B cell (primary cell): ENCODE data around the gene SMYD2. TPM values are rescaled to one million over a fixed set of nuclear protein-coding genes. Genes with fewer than 3 reads are reported as not detected.

Source experiments
- ATAC-seq: fragments of 200-7000 bp; cut with Tn5 transposase; one replicate; pipeline ENCODE4 v1.10.0; 2021; ENCODE audit warnings: low read depth, mild to moderate bottlenecking, moderate number of reproducible peaks, moderate library complexity
- CTCF ChIA-PET: fragments of 350-600 bp; sonication (Branson Sonifier 250); formaldehyde crosslinking; loops from one replicate; lab custom pipeline; 2021; ENCODE audit warnings: antibody characterized with exemption, inconsistent platforms; lab: Charles Lee
- POLR2A ChIA-PET: fragments of 350-600 bp; sonication (Branson Sonifier 250); formaldehyde crosslinking; loops from one replicate; lab custom pipeline; 2021; ENCODE audit warnings: antibody characterized with exemption; lab: Charles Lee
- DNase-seq: peaks from one replicate; pipeline ENCODE4 v3.0.0; 2013
- H2AFZ ChIP-seq: 2 replicates; pipeline ENCODE4 v1.6.1; 2012; ENCODE audit warnings: mild to moderate bottlenecking, low read depth, low read length; ENCODE audit not compliant: insufficient read depth, poor library complexity, severe bottlenecking
- H3K27ac ChIP-seq, 2 donors: 1 replicate in 1 of 2; 2 replicates in 1 of 2; pipeline ENCODE4 v1.5.1; 2012 to 2013; ENCODE audit warnings: low read length in 2 of 2, mild to moderate bottlenecking in 2 of 2, moderate library complexity in 1 of 2
- H3K27me3 ChIP-seq, 4 experiments: fragments of 200-600 bp in 1 of 4; sonication (generic) in 1 of 4; replicated peaks in 1 of 4; 1 replicate in 2 of 4; 2 replicates in 2 of 4; pipeline versions ENCODE4 v1.6.1 to v1.7.0; 2013 to 2016; ENCODE audit warnings: low read length in 3 of 4, mild to moderate bottlenecking in 2 of 4, mixed read lengths in 1 of 4, moderate library complexity in 1 of 4; ENCODE audit not compliant: insufficient read depth in 4 of 4, control insufficient read depth in 3 of 4; ENCODE audit errors: control extremely low read depth in 1 of 4
- H3K36me3 ChIP-seq, 2 experiments: replicated peaks in 1 of 2; 1 replicate in 1 of 2; 2 replicates in 1 of 2; pipeline versions ENCODE4 v1.6.1 to v1.7.1; 2013; ENCODE audit warnings: low read length in 1 of 2; ENCODE audit not compliant: insufficient read depth in 2 of 2, control insufficient read depth in 1 of 2; ENCODE audit errors: control extremely low read depth in 1 of 2, extremely low read depth in 1 of 2
- H3K4me1 ChIP-seq, 2 donors: fragments of 200-600 bp in 1 of 2; sonication (generic) in 1 of 2; 1 replicate in 1 of 2; 2 replicates in 1 of 2; pipeline versions ENCODE4 v1.5.1 to v1.6.1; 2013 to 2017; ENCODE audit warnings: low read length in 2 of 2; ENCODE audit not compliant: control insufficient read depth in 2 of 2, insufficient read depth in 2 of 2
- H3K4me2 ChIP-seq: replicated peaks from 2 replicates; pipeline ENCODE3; 2012; ENCODE audit warnings: mild to moderate bottlenecking, low read depth, low read length; ENCODE audit not compliant: poor library complexity, severe bottlenecking
- H3K4me3 ChIP-seq, 5 experiments: fragments of 200-600 bp in 1 of 5; sonication (generic) in 1 of 5; 1 replicate in 3 of 5; 2 replicates in 2 of 5; pipeline versions ENCODE4 v1.5.1 to v1.7.0; 2011 to 2016; ENCODE audit warnings: low read length in 4 of 5, mild to moderate bottlenecking in 4 of 5, low read depth in 2 of 5, control low read depth in 1 of 5, moderate library complexity in 1 of 5; ENCODE audit not compliant: insufficient read depth in 1 of 5; ENCODE audit errors: control extremely low read depth in 1 of 5, extremely low read depth in 1 of 5
- H3K79me2 ChIP-seq: fragments of 200-600 bp; sonication (generic); one replicate; pipeline ENCODE4 v1.6.0; 2016; ENCODE audit warnings: low read length; ENCODE audit not compliant: control insufficient read depth, insufficient read depth
- H3K9ac ChIP-seq: fragments of 200-600 bp; sonication (generic); 2 replicates; pipeline ENCODE4 v1.6.1; 2017; ENCODE audit warnings: mild to moderate bottlenecking, low read length, moderate library complexity
- H3K9me3 ChIP-seq, 3 donors: one replicate each; pipeline versions ENCODE4 v1.6.1 to v1.7.1; 2013; ENCODE audit warnings: low read length in 2 of 3; ENCODE audit not compliant: control insufficient read depth in 2 of 3, insufficient read depth in 1 of 3; ENCODE audit errors: control extremely low read depth in 1 of 3
- H4K20me1 ChIP-seq: 2 replicates; pipeline ENCODE4 v1.6.0; 2012; ENCODE audit warnings: mild to moderate bottlenecking, low read length; ENCODE audit not compliant: insufficient read depth, control insufficient read depth, poor library complexity, severe bottlenecking
- H3K27ac Mint-ChIP-seq: one replicate; pipeline ENCODE4 v1.8.0; 2021; ENCODE audit warnings: mixed read lengths
- H3K27me3 Mint-ChIP-seq: one replicate; pipeline ENCODE4 v1.8.0; 2021; ENCODE audit warnings: mixed read lengths
- H3K4me1 Mint-ChIP-seq: one replicate; pipeline ENCODE4 v1.8.0; 2021; ENCODE audit warnings: mixed read lengths
- H3K4me3 Mint-ChIP-seq: one replicate; pipeline ENCODE4 v1.8.0; 2021; ENCODE audit warnings: mixed read lengths
- H3K9me3 Mint-ChIP-seq: one replicate; pipeline ENCODE4 v1.8.0; 2022; ENCODE audit warnings: mixed read lengths; ENCODE audit not compliant: insufficient read depth
- CTCF ChIP-seq: fragments of 200-600 bp; IDR thresholded peaks from one replicate; pipeline ENCODE4 v1.8.0; 2022; ENCODE audit warnings: antibody characterized with exemption, mild to moderate bottlenecking
- EZH2 ChIP-seq: IDR thresholded peaks from 2 replicates; pipeline ENCODE4 v1.6.1; 2012; ENCODE audit warnings: borderline replicate concordance, low read depth, mild to moderate bottlenecking, moderate library complexity, low read length; ENCODE audit not compliant: insufficient read depth, poor library complexity, severe bottlenecking
- WGBS: methylation state at CpG from one replicate; pipeline ENCODE4 v1.1.5; 2013; ENCODE audit warnings: missing lambda C conversion rate; ENCODE audit not compliant: insufficient coverage; 5-methylcytosine and 5-hydroxymethylcytosine counted together
- intact Hi-C: fragments of 100-400 bp; cut with micrococcal nuclease; formaldehyde crosslinking; loops from one replicate; pipeline ENCODE4 v1.10.0; 2022
- polyA plus RNA-seq: library from polyadenylated mRNA; depleted of rRNA; stranded (reverse); fragments of >200 nt; gene quantifications from 2 replicates; pipeline ENCODE4 v1.2.3, GENCODE V29; 2012
- total RNA-seq, 2 donors: library from RNA; stranded (reverse); fragments of 120-200 nt in 1 of 2; gene quantifications; 1 replicate in 1 of 2; 2 replicates in 1 of 2; pipeline versions ENCODE4 v1.2.3 to v1.2.4, GENCODE V29; 2013 to 2022

Gene SMYD2
- total and polyA plus RNA-seq, 2 donors (not counting 1 experiment from before 2014, with no cell fraction given): 21.2 to 29.1 TPM

GRCh38 chr1:214370615-214371014 is 89.7 kb downstream of the SMYD2 start:
- no peaks in the 10 kb centered on the region for H3K4me1 Mint-ChIP-seq
- no peak overlapping the region for H3K27ac Mint-ChIP-seq
- WGBS: 100% methylated on average over 1 of the region's 3 CpGs
- H3K9me3 Mint-ChIP-seq: no peaks in the 10 kb centered on the region
- ATAC-seq (no peak), DNase-seq (no peak)
- H3K27me3 ChIP-seq: peaks cover 0 to 3% (median 0%) of the 10 kb centered on the region in 4 experiments
- no peak overlapping the region for H3K27ac ChIP-seq
- H3K4me1 ChIP-seq: no peaks in the 10 kb centered on the region
- ChIA-PET CTCF (interaction anchor here (0.6 kb wide), 1 partner anchor 20 kb away, joined by 3 read pairs; no protein-coding TSS in a partner anchor), POLR2A (no interaction called here)
- H3K4me2 ChIP-seq: no peak overlapping the region
- peaks cover 14% of the 10 kb centered on the region for H3K27me3 Mint-ChIP-seq
- TF ChIP-seq EZH2: no peak
- no peak for TF ChIP-seq CTCF
- no peak overlapping the region for H2AFZ ChIP-seq
- peaks cover 0 to 4% (median 0%) of the 10 kb centered on the region in 3 donors for H3K9me3 ChIP-seq
- H3K4me3 ChIP-seq: no peak overlapping the region
- no peaks in the 10 kb centered on the region for H3K36me3 ChIP-seq
- H3K79me2 ChIP-seq: no peaks in the 10 kb centered on the region
- no peaks in the 10 kb centered on the region for H4K20me1 ChIP-seq
- intact Hi-C loops: no loop called here
- H3K9ac ChIP-seq: no peak overlapping the region
- no peak overlapping the region for H3K4me3 Mint-ChIP-seq

- DNase-seq (no peak), ATAC-seq (no peak)
- Histone ChIP-seq H3K4me3 (no peak overlapping the region), H3K36me3 (no peaks in the 10 kb centered on the region), H3K79me2 (no peaks in the 10 kb centered on the region), H3K27me3 (peaks cover 0 to 3% (median 0%) of the 10 kb centered on the region in 4 experiments), H3K27ac (no peak overlapping the region), H3K4me2 (no peak overlapping the region), H4K20me1 (no peaks in the 10 kb centered on the region), H2AFZ (no peak overlapping the region), H3K9me3 (peaks cover 0 to 4% (median 0%) of the 10 kb centered on the region in 3 donors), H3K9ac (no peak overlapping the region), H3K4me1 (no peaks in the 10 kb centered on the region)
- Mint-ChIP-seq H3K4me1 (no peaks in the 10 kb centered on the region), H3K9me3 (no peaks in the 10 kb centered on the region), H3K4me3 (no peak overlapping the region), H3K27ac (no peak overlapping the region), H3K27me3 (peaks cover 10% of the 10 kb centered on the region)
- ChIA-PET CTCF (no interaction called here), POLR2A (no interaction called here)
- 100% methylated on average over 1 of the region's 5 CpGs for WGBS
- TF ChIP-seq EZH2 (no peak), CTCF (no peak)
- intact Hi-C loops: no loop called here
Observed at GRCh38 chr1:214372092-214372491, 91.1 kb downstream of the SMYD2 start.
